Suprapubic skin (tissue), 3 donors: ENCODE data around the gene PTBP3.

Experiments
- CTCF ChIP-seq, 2 donors: fragments of 200-600 bp in 1 of 2; fragments of 450-650 bp in 1 of 2; sonication (generic) in 1 of 2; IDR thresholded peaks; one replicate each; pipeline ENCODE4 v1.5.1; 2016 to 2019; ENCODE audit warnings: antibody characterized with exemption in 2 of 2, mild to moderate bottlenecking in 1 of 2, moderate library complexity in 1 of 2
- EP300 ChIP-seq: sonication (generic); formaldehyde crosslinking; IDR thresholded peaks from one replicate; pipeline ENCODE4 v1.6.1; 2017; ENCODE audit warnings: antibody characterized with exemption

GRCh38 chr9:112371060-112371459, 37.6 kb upstream of the PTBP3 start:
- no peak for TF ChIP-seq CTCF (IDR thresholded peaks at IDR 0.05)
- TF ChIP-seq EP300 = no peak
